Astrocyte (in vitro differentiated cells and primary cell): Measurements from ENCODE around the gene SPTLC2.

Source experiments
- CTCF ChIP-seq: IDR thresholded peaks from 2 replicates; pipeline ENCODE4 v1.5.1; 2011; ENCODE audit warnings: low read depth, mild to moderate bottlenecking, inconsistent platforms, low read length, moderate library complexity; ENCODE audit not compliant: insufficient read depth
- EZH2 ChIP-seq: IDR thresholded peaks from 2 replicates; pipeline ENCODE4 v1.6.1; 2012; ENCODE audit warnings: mild to moderate bottlenecking, low read length, inconsistent platforms; ENCODE audit not compliant: insufficient read depth

- no peak for TF ChIP-seq CTCF
- no peak for TF ChIP-seq EZH2
Measured at GRCh38 chr14:77659831-77660230, 43.4 kb upstream of the SPTLC2 start.
